GM21529 (cell line): ENCODE results near the gene MACROH2A2.
"Not testable (repeated sequence)": the region's sequence is repeated elsewhere in the genome, so short reads cannot be mapped to it uniquely, and the experiment has no call there.

Experiments used
- ATAC-seq: cut with Tn5 transposase; IDR thresholded peaks from one replicate; pipeline ENCODE4 v1.9.1; 2021; ENCODE audit not compliant: unreplicated experiment

Gene MACROH2A2

DNA sequence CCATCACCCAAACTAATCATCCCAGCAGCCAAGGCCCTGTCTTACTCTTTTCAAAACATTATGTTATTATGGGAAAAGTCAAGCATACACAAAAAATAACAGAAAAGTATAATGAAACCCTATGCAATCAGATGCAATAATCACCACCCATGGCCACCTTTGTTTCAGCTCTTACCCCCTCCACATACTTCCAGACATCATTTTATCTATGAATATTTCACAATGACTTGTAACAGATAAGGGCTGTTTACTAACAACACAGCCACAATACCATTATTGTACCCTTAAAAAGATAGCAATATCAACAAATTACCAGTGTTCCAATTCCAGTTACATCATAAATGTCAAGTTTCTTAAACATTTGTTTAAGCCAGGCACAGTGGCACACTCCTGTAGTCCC lies 44.8 kb downstream of the MACROH2A2 start:
- ATAC-seq = no peak

DNA sequence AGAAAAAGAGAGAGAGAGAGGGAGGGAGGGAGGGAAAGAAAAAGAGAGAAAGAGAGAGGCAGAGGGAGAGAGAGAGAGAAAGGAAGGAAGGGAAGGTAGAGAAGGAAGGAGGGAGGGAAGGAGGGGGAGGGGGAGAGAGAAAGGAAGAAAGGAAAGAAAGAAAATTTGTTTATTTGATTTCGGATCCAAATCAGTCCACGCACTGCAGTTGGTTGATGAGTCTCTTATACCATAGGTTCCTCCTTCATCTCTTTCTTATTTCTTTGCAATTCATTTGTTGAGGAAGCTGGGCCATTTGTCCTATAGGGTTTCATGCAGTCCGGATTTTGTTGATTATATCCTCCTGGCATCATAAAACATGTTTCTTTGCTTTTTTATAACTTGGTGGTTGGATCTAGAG lies 45.6 kb downstream of the MACROH2A2 start:
- no peak for ATAC-seq

DNA sequence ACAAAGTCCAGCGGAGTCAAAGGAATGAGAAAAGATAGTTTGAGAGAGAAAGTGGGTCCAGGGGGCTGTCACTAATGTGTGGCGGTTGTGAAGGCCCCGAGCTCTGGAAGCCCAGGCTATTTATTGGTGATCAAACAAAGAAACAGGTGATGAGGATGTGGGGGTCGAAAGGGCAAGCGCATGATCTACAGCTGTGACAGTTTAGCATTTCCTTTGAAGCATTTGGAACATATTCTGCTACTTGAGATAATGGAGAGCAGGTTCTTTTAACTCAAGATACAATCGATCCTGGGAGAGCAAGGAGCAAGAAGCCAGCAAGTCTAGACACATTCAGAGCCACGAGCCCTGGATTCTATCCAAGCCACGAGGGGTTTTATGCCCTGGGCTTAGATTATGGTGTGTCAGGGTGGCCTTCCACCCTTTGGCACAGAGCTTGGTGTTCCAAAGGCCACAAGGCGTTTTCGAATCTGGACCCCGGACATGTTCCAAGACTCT lies 48.5 kb downstream of the MACROH2A2 start:
- ATAC-seq = not testable (repeated sequence)

GRCh38 chr10:70101668-70102067 lies 49.0 kb downstream of the MACROH2A2 start:
- ATAC-seq = no peak

DNA sequence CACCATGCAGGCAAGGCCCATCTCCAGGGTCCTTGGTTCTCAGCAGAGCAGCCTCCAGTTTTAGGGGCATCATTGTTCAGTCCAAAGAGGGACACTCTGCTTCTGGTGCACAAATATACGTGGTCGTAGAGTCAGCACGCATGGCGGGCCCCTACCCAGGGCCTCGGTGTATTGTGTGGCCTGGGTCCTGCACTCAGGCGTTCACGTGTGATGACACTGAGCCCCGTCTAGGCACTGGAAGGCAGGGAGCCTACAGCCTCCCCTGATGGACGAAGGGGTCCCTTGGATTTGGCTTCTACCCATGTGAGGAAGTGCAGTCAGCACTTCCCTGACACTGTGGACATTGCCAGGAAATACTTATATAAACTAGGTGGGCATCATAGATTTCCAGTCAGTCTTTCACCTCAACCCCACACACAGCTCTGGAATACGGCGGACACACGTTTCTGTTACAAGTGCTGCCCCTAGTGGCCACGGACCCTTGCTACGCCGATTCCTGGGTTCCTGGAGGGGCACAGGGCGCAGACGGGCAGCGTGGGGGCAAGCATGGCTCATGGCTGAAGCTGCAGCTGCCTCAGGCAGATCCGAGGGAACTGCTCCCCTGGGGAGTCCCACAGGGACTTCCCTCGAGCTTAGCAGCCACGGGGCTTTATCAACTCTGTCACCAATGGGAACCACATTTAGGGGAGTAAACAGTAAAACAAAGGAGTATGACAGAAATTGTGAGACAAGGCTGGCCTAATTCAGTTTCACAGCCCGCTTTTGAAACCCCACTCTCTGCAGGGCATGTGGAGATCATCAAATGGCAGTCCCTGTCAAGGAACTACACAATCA lies 54.5 kb downstream of the MACROH2A2 start:
- ATAC-seq = peak; percentile 74

GRCh38 chr10:70109064-70109729 lies 56.6 kb downstream of the MACROH2A2 start:
- no peak for ATAC-seq

GRCh38 chr10:70111496-70111895 lies 58.9 kb downstream of the MACROH2A2 start:
- ATAC-seq = no peak

DNA sequence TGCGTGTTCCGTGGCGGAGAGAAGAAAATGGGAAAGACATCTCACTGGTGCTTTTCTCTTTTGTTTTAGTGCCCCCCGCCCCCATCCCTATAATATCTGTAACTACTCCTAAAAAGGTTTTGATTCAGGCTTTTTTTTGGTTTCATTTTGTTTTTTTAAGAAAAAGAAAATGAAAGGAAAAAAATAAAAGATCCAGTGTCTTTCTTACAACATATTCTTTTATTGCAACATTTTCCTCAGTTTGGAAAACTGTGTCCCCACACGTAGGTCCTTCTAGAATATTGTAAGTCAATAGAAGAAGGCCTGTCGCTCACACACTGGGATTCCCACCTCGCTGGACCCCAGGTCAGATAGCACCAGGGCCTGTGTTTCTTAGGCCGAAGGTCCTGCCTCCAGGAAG lies 59.4 kb downstream of the MACROH2A2 start:
- no peak for ATAC-seq

DNA sequence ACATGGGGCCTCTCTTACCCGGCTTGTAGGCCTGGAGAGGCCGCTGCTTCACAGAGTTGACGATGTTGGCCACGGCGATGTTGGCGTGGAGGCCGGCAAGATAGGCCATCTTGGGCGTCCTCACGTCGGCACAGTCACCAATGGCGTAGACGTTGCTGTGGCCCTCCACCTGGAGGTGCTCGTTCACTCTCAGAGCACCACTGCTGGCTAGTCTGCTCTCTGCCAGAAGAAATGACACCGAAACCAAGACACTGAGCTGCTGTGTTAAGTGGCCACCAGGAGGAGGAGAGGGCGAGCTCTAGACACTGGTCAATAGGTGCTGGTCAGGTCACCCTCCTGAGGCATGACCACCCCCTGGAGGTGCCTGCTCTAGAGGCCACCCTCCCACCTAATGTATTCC lies 62.3 kb downstream of the MACROH2A2 start:
- no peak for ATAC-seq

DNA sequence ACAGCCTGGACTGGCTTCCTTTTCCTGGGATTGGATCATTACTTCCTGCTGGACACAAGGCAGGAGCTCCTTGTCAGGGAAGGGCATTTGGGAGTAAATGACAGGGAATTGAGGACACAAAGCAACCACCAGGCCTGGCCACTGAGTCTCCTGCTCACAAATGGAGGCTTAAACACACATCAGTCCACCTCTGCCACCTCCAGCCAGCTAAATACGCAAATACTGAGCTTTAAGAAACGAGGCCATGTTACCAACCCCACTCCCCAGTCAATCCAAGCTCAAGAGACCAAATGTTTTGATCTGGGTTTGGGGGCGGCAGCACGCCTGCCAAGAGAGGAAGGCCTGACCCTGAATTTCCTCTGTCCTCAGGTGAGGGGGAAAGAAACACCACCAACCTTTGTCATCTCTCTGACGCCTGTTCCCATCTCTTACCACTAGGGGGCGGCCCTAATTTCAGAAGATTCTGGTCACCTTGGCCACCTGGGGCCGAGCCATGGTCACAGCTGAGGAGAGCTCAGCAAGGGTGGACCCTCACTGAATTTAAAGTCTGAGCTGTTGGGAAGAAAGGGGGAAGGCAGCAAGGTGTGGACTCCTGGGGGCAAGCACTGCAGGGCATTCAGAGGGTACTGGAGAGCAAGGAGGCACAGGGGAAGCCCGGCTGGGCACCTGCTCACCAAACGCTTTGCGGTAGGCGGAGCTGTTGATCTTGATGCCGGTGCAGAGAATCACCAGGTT lies 63.5 kb downstream of the MACROH2A2 start:
- no peak for ATAC-seq

DNA sequence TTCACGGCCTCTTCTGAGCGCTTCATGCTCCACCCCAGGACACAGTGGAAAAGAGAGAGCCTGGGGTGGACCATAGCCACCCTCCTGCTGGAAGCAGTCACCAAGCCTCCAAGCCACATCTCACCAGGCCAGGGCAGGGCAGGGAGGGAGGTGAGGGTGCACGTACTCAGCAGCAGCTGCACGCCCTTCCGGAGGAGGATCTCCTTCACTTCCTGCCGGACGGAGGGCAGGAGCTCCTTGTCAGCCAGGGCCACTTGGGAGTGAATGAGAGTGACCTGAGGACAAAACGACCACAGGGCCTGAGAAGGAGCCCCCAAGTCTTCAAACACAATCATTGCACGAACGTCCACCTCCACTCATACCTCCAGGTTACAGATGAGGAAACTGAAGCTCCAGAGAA lies 65.0 kb downstream of the MACROH2A2 start:
- ATAC-seq = no peak

DNA sequence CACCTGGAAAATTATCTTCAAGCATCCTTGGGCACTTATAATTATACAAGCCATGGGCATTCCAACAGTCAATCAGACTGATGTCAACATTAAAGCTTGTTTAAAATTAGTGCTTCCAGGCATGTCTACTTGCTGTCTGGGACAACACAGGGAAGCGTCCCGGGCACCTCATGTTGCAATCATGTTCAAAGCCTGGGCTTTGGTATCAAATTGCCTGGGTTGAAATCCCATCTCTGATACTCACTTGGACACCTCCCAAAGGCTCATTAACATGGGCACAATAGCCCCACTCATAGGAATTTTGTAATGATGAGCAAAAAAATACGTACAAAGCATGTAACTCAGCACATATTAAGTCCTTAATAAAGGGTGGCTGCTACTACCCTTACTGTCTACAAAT lies 65.5 kb downstream of the MACROH2A2 start:
- ATAC-seq = no peak

- ATAC-seq = no peak
Observed at GRCh38 chr10:70119197-70119596, 66.6 kb downstream of the MACROH2A2 start.

- ATAC-seq = no peak
Observed at GRCh38 chr10:70119623-70120022, 67.0 kb downstream of the MACROH2A2 start.

DNA sequence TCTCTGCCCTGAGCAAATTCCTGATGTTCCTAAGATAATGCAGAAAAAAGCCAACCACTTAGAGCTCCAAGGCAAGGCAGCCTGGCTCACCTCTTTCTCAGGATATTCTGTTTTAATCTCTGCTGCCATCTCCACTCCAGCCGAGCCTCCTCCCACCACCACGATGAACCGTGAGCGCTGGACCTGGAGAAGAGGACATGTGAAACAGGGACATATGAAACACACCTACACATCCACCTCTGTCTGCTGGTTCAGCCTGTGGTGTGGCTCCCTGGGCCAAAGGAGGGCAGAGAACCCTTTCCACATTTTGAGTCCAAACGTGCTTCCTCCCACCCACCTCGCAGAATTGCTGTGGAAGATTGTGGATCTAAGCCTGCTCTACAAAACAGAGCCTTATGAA lies 67.8 kb downstream of the MACROH2A2 start:
- no peak for ATAC-seq

- no peak for ATAC-seq
Observed at GRCh38 chr10:70121281-70121949, 68.8 kb downstream of the MACROH2A2 start.

DNA sequence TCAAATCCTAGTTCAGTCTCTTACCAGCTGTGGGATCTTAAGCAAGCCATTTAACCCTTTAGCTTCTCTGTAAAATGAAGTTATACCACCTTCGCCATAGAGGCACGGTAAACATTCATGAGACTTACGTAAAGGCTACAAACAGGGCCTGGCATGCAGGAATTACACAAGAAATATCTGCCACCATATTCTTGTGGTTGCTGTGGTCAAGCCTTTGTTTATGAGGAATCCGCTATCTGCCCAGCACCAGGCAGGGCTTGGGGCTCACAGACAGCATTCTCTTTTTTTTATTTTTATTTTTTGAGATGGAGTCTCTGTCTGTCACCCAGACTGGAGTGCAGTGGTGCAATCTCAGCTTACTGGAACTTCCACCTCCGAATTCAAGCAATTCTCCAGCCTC lies 70.1 kb downstream of the MACROH2A2 start:
- ATAC-seq = no peak

- ATAC-seq = not testable (repeated sequence)
Observed at GRCh38 chr10:70123166-70123565, 70.5 kb downstream of the MACROH2A2 start.

DNA sequence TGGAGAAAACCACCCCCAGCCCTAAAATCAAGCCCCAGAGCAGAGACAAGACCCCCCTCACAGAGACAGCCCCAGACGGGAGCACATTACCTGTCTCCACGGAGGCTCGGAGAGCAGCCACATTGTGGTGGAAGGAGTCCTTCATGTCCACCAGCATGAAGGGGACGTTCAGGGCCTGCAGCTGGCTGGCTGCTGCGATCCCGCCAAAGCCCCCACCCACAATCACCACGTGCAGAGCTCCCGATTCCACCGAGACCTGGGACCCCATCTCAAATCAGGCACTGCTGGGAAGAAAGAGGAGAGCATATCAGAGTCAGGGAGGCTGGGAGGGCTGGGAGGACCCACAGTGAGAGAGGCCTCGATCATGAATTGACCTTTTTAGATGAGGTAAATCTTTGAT lies 71.2 kb downstream of the MACROH2A2 start:
- no peak for ATAC-seq

DNA sequence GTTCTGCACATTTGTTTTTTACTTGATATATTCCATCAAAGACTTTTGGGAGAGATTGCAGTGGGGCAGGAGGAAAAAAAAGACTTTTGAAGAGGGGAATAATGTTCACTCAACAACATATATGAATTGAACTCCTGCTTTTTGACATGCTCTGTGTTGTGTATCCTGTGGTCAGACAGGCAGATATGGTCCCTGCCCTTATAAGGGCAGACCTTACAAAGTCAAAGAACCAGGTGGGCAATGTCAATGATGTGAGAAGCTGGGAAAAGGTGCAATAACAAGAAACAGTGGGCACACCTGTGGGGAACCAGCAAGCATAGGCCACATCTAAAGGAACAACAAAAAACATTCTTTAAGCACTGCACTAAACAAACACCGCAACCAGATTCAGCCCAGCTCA lies 71.8 kb downstream of the MACROH2A2 start:
- no peak for ATAC-seq

- no peak for ATAC-seq
Observed at GRCh38 chr10:70124918-70125317, 72.3 kb downstream of the MACROH2A2 start.
